ENCODE results near the gene DAB2IP. TPM values are rescaled to one million over a fixed set of nuclear protein-coding genes. Genes with fewer than 3 reads are reported as not detected.

Gene DAB2IP
- total and polyA plus RNA-seq, 9 donors: 26.3 to 49.0 (median 39.3) TPM

DNA sequence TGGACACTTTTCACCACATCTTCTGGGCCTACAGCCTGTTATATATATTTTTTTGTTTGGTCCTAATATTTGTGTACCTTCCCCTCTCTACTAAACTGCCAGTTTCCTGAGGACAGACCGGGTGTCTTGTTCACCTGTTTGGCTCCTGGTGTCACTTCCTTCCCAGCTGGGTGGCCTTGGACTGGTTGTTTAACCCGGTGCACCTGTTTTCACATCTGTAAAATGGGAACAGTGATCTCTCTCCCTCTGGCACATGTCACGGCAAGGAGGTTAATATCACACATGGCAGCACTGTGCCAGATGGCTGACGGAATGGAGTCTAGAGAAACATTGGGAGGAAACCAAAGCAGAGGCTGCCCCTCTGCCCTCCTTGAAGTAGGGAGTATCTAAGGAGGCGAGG is 79.7 kb downstream of the DAB2IP start:
- peaks cover 2% of the 10 kb centered on the region for H3K36me3 ChIP-seq (ENCODE audit: control insufficient read depth, insufficient read depth, low read length)
- 86% methylated on average over 5 of the region's 5 CpGs for WGBS (ENCODE audit: insufficient coverage)
- H3K4me3 ChIP-seq (ENCODE audit: low read length): no peak overlapping the region
- no peak for DNase-seq
- H3K27ac ChIP-seq (ENCODE audit: low read length): no peak overlapping the region
- peaks cover 60% of the 10 kb centered on the region for H3K4me1 ChIP-seq (ENCODE audit: control insufficient read depth, insufficient read depth, low read length)
- H3K9me3 ChIP-seq (replicated peaks; ENCODE audit: control insufficient read depth, low read depth, low read length): no peaks in the 10 kb centered on the region
- peaks cover 2% of the 10 kb centered on the region for H3K27me3 ChIP-seq (ENCODE audit: control insufficient read depth, insufficient read depth, low read length)

DNA sequence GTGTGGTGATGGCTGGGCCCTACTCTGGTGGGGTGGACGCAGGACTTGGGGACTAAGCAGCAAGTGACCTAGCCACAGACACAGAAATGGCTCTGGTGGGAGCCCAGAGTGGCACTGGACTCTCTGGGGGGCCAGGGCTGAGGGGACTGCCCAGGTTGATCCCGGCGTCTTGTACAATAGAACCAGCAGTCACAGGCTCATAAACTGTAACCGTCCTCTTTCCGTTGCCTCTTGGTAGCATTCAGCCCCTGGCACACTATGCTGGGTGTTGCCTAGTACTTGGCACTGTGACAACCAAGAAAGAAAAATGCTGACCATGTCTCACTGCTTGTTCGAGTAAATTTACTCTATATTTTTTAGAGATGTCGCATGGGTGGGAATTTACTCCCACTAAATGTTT is 80.5 kb downstream of the DAB2IP start:
- peaks cover 2% of the 10 kb centered on the region for H3K36me3 ChIP-seq (ENCODE audit: control insufficient read depth, insufficient read depth, low read length)
- WGBS (ENCODE audit: insufficient coverage): 70% methylated on average over 3 of the region's 7 CpGs

DNA sequence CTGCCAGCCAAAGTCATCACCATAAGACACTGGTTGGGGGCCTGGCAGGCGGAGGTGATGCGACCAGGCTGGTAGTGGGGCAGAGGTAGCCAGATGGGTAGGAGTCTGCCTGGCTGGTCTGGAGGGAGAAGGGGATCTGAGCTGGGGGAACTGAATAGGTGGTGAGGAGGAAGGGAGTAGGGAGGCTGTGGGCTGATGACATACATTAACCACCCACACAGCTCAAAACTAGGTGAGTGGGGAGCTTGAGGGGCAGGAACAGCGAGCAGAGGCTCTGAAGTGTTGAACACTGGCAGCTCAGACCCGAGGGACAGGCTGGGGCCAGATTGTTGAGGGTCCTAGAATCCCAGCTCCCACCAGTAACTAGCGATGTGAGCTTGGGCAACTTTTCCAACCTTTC is 81.0 kb downstream of the DAB2IP start:
- peaks cover 3% of the 10 kb centered on the region for H3K36me3 ChIP-seq (ENCODE audit: control insufficient read depth, insufficient read depth, low read length)
- H3K27ac ChIP-seq (ENCODE audit: low read length): peak overlapping the region; percentile 33
- peaks cover 59% of the 10 kb centered on the region for H3K4me1 ChIP-seq (ENCODE audit: control insufficient read depth, insufficient read depth, low read length)
- peaks cover 2% of the 10 kb centered on the region for H3K27me3 ChIP-seq (ENCODE audit: control insufficient read depth, insufficient read depth, low read length)
- 75% methylated on average over 2 of the region's 5 CpGs for WGBS (ENCODE audit: insufficient coverage)
- no peaks in the 10 kb centered on the region for H3K9me3 ChIP-seq (replicated peaks; ENCODE audit: control insufficient read depth, low read depth, low read length)
- DNase-seq: no peak
- H3K4me3 ChIP-seq (ENCODE audit: low read length): no peak overlapping the region

More for the DNA sequence above, 80.5 kb downstream of the DAB2IP start:
- H3K9me3 ChIP-seq (replicated peaks; ENCODE audit: control insufficient read depth, low read depth, low read length): no peaks in the 10 kb centered on the region
- H3K27ac ChIP-seq (ENCODE audit: low read length): no peak overlapping the region
- H3K27me3 ChIP-seq (ENCODE audit: control insufficient read depth, insufficient read depth, low read length): peaks cover 2% of the 10 kb centered on the region
- peaks cover 59% of the 10 kb centered on the region for H3K4me1 ChIP-seq (ENCODE audit: control insufficient read depth, insufficient read depth, low read length)
- no peak overlapping the region for H3K4me3 ChIP-seq (ENCODE audit: low read length)
- DNase-seq: no peak

DNA sequence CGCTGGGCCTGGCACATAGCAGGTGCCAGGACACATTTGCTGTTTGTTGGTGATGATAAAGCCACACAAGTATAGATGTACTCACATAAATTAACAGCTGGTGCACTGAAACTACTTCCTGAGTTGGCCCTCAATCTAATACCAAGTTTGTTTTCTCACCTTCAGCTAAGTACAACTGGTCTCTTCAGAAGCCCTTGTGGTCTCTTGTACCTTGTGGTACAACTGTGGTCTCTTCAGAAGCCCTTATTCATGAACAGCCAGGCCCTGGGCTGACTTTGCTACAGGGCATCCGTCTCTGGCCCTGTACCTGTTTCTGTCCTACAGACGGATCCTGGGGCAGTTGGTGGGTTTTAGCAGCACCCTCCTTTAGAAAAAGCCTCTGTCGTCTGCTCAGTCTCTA is 81.5 kb downstream of the DAB2IP start:
- Histone ChIP-seq H3K27me3 (ENCODE audit: control insufficient read depth, insufficient read depth, low read length) (peaks cover 2% of the 10 kb centered on the region), H3K4me1 (ENCODE audit: control insufficient read depth, insufficient read depth, low read length) (peaks cover 59% of the 10 kb centered on the region), H3K4me3 (ENCODE audit: low read length) (no peak overlapping the region), H3K9me3 (replicated peaks; ENCODE audit: control insufficient read depth, low read depth, low read length) (no peaks in the 10 kb centered on the region), H3K27ac (ENCODE audit: low read length) (no peak overlapping the region), H3K36me3 (ENCODE audit: control insufficient read depth, insufficient read depth, low read length) (peaks cover 6% of the 10 kb centered on the region)
- DNase-seq: no peak
- WGBS (ENCODE audit: insufficient coverage): 75% methylated on average over 3 of the region's 4 CpGs

DNA sequence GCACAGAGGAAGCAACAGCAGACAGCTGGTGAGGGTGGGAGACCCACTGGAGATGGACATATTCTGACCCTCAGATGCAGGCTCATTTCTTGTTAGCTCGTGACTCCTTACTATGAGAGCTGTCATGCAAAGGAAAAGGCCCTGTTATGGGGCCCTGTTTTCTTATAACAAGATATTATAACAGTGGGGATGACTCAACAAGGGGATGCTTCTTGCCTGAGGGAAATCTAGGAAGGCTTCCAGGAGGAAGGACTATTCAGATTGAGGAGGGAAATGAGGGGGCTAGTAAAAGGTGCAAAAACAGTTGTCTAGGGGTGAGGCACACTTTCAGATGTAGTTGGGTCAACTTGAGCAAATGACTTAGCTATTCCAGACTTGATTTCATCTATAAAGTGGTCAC is 83.0 kb downstream of the DAB2IP start:
- Histone ChIP-seq H3K4me3 (ENCODE audit: low read length) (no peak overlapping the region), H3K4me1 (ENCODE audit: control insufficient read depth, insufficient read depth, low read length) (peaks cover 67% of the 10 kb centered on the region), H3K27ac (ENCODE audit: low read length) (no peak overlapping the region), H3K9me3 (replicated peaks; ENCODE audit: control insufficient read depth, low read depth, low read length) (no peaks in the 10 kb centered on the region), H3K27me3 (ENCODE audit: control insufficient read depth, insufficient read depth, low read length) (peaks cover 2% of the 10 kb centered on the region), H3K36me3 (ENCODE audit: control insufficient read depth, insufficient read depth, low read length) (peaks cover 5% of the 10 kb centered on the region)
- 83% methylated on average over 1 of the region's 1 CpG for WGBS (ENCODE audit: insufficient coverage)
- DNase-seq: no peak

DNA sequence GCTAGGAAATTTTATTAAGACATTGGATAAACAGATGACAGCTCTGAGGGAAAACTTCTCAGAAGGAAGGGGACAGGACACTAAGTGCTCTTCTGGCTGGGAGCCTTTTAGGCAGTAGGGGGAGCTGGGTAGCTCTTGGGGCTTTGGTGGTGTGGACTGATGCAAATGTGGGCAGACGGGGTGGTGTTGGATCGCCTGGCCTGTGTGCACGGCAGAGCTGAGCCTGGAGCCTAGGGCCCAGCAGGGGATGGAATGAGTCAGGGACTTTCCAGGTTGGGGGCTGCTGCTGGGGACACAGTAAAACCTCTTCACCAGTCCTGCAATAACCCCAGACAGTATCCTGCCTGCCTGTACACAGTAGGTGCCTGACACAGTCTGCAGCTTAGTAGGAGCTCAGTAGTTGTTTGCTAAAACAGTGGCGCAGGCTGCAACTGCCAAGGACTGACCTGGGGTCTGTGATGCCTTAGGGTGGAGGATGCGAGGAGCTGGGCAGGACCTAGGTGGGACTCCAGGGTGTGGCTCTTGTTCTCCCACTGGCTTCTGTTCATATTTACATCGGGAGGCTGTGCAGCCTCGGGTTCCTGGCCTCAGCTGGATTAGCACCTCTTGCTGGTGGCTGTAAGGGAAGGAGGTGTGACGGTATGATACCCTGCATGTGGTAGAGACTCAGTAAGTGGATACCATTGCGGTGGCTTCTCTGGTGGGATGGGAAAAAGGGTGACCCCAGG is 83.8 kb downstream of the DAB2IP start:
- Histone ChIP-seq H3K36me3 (ENCODE audit: control insufficient read depth, insufficient read depth, low read length) (peaks cover 8% of the 10 kb centered on the region), H3K4me3 (ENCODE audit: low read length) (no peak overlapping the region), H3K27me3 (ENCODE audit: control insufficient read depth, insufficient read depth, low read length) (peaks cover 2% of the 10 kb centered on the region), H3K9me3 (replicated peaks; ENCODE audit: control insufficient read depth, low read depth, low read length) (no peaks in the 10 kb centered on the region), H3K27ac (ENCODE audit: low read length) (peak overlapping the region; percentile 86), H3K4me1 (ENCODE audit: control insufficient read depth, insufficient read depth, low read length) (peaks cover 75% of the 10 kb centered on the region)
- WGBS (ENCODE audit: insufficient coverage): 79% methylated on average over 6 of the region's 9 CpGs
- DNase-seq: no peak

DNA sequence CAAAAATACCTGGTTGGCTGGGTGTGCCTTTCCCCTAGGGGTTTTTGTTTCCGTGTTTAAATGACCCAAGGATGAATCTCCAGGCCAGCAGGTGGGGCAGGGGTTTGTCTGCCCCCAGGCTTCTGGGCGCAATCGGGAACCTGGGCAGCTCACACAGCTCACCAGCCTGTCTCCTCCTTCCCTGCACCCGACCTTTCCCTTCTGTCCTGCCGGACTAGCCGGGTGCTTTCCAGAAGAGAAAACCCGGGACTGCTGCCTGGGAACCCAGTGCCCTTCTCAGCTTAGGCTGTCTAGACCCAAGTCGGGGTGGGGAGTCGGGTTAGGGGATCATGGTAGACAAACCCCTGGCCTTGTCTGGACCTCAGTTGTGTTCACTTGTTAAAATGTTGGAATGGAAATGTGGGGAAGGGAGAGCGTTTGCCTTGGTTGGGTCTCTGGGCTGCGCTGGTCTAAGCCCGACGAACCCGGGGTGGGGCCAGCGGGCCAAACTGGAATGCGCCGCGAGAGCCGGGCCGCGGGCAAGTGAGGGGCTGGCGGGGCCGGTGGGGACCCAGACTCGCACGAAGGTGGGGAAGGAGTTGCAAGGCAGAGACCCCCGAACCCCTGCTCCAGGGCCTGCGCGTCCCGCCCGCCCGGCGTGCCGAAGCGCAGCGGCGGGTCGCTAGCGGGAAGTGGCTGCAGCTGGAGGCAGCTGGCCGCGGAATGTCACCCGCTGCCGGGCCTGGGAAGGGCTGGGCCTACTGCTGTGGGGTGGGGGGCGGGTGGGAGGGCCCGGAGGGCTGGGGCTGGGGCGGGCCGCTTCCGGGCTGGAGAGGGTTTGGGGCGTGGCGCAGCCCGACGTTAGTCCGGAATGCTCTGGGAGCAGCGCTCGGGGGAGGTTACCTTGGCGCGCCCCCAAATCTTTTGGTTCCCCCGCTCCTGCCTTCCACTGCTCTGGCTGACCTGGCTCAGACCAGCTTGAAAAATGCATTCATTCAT is 84.6 kb downstream of the DAB2IP start:
- peak; percentile 88 for DNase-seq
- Histone ChIP-seq H3K27me3 (ENCODE audit: control insufficient read depth, insufficient read depth, low read length) (peaks cover 2% of the 10 kb centered on the region), H3K36me3 (ENCODE audit: control insufficient read depth, insufficient read depth, low read length) (peaks cover 8% of the 10 kb centered on the region), H3K27ac (ENCODE audit: low read length) (peak overlapping the region; percentile 86), H3K9me3 (replicated peaks; ENCODE audit: control insufficient read depth, low read depth, low read length) (no peaks in the 10 kb centered on the region), H3K4me1 (ENCODE audit: control insufficient read depth, insufficient read depth, low read length) (peaks cover 80% of the 10 kb centered on the region), H3K4me3 (ENCODE audit: low read length) (peak overlapping the region; percentile 32)
- 5% methylated on average over 29 of the region's 57 CpGs for WGBS (ENCODE audit: insufficient coverage)

DNA sequence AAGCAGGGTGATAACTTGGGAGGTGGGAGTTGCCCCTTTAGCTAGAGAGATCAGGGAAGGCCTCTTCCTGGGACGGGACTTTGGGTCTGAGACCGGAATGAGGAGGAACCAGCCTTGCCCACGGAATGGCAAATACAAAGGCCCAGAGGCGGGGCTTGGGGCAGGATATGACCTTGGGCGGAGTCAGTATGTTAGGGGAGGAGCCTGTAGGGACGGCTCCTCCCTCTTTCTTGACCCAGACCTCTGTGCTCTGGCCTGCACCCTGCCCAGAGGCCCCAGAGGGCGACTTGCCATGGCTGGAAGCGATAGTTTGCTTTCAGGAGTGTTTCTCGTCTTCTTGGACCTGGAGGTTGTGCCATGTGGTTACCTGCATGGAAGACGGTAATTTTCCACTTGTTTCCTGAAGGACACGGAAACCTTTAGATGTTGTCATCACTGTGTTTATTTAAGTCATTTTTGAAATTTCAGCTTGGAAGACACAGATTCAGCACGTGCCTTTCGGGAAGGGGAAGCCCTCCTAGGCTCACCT is 85.6 kb downstream of the DAB2IP start:
- Histone ChIP-seq H3K27ac (ENCODE audit: low read length) (peak overlapping the region; percentile 73), H3K4me1 (ENCODE audit: control insufficient read depth, insufficient read depth, low read length) (peaks cover 76% of the 10 kb centered on the region), H3K9me3 (replicated peaks; ENCODE audit: control insufficient read depth, low read depth, low read length) (no peaks in the 10 kb centered on the region), H3K27me3 (ENCODE audit: control insufficient read depth, insufficient read depth, low read length) (peaks cover 2% of the 10 kb centered on the region), H3K4me3 (ENCODE audit: low read length) (peak overlapping the region; percentile 30), H3K36me3 (ENCODE audit: control insufficient read depth, insufficient read depth, low read length) (peaks cover 8% of the 10 kb centered on the region)
- 69% methylated on average over 12 of the region's 13 CpGs for WGBS (ENCODE audit: insufficient coverage)
- DNase-seq: no peak

DNA sequence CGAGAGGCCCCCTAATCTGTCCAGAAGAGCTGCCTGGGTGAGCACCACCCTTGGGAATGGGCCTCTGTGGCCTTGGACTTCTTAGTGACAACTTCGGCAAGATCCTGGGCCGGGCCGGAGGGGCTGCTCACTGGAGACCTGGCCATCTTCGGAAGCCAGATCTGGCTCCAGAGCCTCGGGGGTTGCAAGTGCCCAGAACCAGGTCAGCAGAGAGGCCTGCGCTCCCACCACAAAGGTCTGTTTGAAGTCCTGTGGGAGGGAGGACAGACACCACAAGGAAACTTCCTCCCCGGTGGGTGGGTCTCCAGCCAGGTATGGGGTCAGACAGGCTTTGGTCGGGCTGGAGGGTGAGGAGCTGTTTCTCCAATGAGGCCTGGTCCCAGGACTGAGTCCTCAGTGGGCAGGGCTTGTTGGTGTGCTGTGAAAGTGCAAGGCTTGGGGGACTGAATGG is 86.1 kb downstream of the DAB2IP start:
- Histone ChIP-seq H3K27ac (ENCODE audit: low read length) (peak overlapping the region; percentile 1), H3K27me3 (ENCODE audit: control insufficient read depth, insufficient read depth, low read length) (peaks cover 2% of the 10 kb centered on the region), H3K36me3 (ENCODE audit: control insufficient read depth, insufficient read depth, low read length) (peaks cover 8% of the 10 kb centered on the region), H3K4me1 (ENCODE audit: control insufficient read depth, insufficient read depth, low read length) (peaks cover 74% of the 10 kb centered on the region), H3K9me3 (replicated peaks; ENCODE audit: control insufficient read depth, low read depth, low read length) (no peaks in the 10 kb centered on the region), H3K4me3 (ENCODE audit: low read length) (no peak overlapping the region)
- WGBS (ENCODE audit: insufficient coverage): 80% methylated on average over 6 of the region's 9 CpGs
- no peak for DNase-seq

DNA sequence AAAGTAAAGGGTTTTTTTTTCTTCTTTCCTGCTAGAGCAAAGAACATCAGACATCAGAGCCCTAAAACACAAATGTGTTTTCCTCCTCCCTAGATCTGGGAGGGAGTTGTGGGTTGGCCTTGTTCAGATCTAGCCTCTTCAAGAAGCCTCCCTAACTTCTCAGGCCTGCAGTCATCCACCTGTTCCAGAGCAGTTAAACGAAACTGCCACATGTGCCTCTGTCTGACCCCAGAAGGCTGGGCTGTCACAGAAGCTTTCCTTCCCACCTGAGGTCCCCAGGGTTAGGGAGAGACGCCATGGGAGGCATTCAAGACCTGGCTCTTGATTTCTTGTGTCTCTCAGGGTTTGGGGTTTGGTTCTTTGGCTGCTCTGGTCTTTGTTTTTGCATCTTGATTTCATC is 87.0 kb downstream of the DAB2IP start:
- no peaks in the 10 kb centered on the region for H3K9me3 ChIP-seq (replicated peaks; ENCODE audit: control insufficient read depth, low read depth, low read length)
- peaks cover 8% of the 10 kb centered on the region for H3K36me3 ChIP-seq (ENCODE audit: control insufficient read depth, insufficient read depth, low read length)
- DNase-seq: no peak
- peaks cover 2% of the 10 kb centered on the region for H3K27me3 ChIP-seq (ENCODE audit: control insufficient read depth, insufficient read depth, low read length)
- H3K27ac ChIP-seq (ENCODE audit: low read length): no peak overlapping the region
- no peak overlapping the region for H3K4me3 ChIP-seq (ENCODE audit: low read length)
- no CpG with 5 or more reads among the region's 2 CpGs for WGBS (ENCODE audit: insufficient coverage)
- H3K4me1 ChIP-seq (ENCODE audit: control insufficient read depth, insufficient read depth, low read length): peaks cover 78% of the 10 kb centered on the region

All from muscle of leg (tissue), 11 donors.